Mesenchymal stem cell (in vitro differentiated cells and primary cell): Measurements from ENCODE around the gene TCHP.

Experiments
- DNase-seq: peaks from one replicate; pipeline ENCODE4 v3.0.0-alpha.2; 2013
- H2AFZ ChIP-seq: one replicate; pipeline ENCODE4 v1.6.1; 2013; ENCODE audit warnings: low read depth, mild to moderate bottlenecking, control low read depth, inconsistent platforms, low read length, moderate library complexity
- H2AK5ac ChIP-seq: 2 replicates; pipeline ENCODE4 v1.6.1; 2013; ENCODE audit warnings: low read length, moderate library complexity, mild to moderate bottlenecking, inconsistent platforms; ENCODE audit not compliant: severe bottlenecking
- H2BK120ac ChIP-seq: one replicate; pipeline ENCODE4 v1.6.1; 2013; ENCODE audit warnings: low read depth, mild to moderate bottlenecking, inconsistent platforms, low read length, moderate library complexity
- H2BK12ac ChIP-seq, 2 experiments: one replicate each; pipeline ENCODE4 v1.6.1; 2013; ENCODE audit warnings: inconsistent platforms in 2 of 2, low read length in 2 of 2, mild to moderate bottlenecking in 2 of 2, moderate library complexity in 2 of 2, control low read depth in 1 of 2
- H2BK15ac ChIP-seq: one replicate; pipeline ENCODE4 v1.6.1; 2013; ENCODE audit warnings: mild to moderate bottlenecking, low read depth, inconsistent platforms; ENCODE audit not compliant: poor library complexity, severe bottlenecking
- H2BK5ac ChIP-seq: 2 replicates; pipeline ENCODE4 v1.6.1; 2013; ENCODE audit warnings: low read depth, mild to moderate bottlenecking, low read length, control low read depth, inconsistent platforms; ENCODE audit not compliant: poor library complexity, severe bottlenecking
- H3K14ac ChIP-seq, 2 experiments: one replicate each; pipeline ENCODE4 v1.6.1; 2013; ENCODE audit warnings: inconsistent platforms in 2 of 2, low read length in 2 of 2, control low read depth in 1 of 2, mild to moderate bottlenecking in 1 of 2, moderate library complexity in 1 of 2
- H3K18ac ChIP-seq, 2 experiments: one replicate each; pipeline ENCODE4 v1.6.1; 2013; ENCODE audit warnings: inconsistent platforms in 2 of 2, low read length in 2 of 2, control low read depth in 1 of 2, low read depth in 1 of 2, mild to moderate bottlenecking in 1 of 2
- H3K23ac ChIP-seq, 2 experiments: one replicate each; pipeline ENCODE4 v1.6.1; 2013; ENCODE audit warnings: inconsistent platforms in 2 of 2, low read length in 2 of 2, mild to moderate bottlenecking in 2 of 2, moderate library complexity in 2 of 2, control low read depth in 1 of 2
- H3K27ac ChIP-seq: 2 replicates; pipeline ENCODE4 v1.5.1; 2013; ENCODE audit warnings: mild to moderate bottlenecking, moderate library complexity, low read length, control low read depth, inconsistent platforms; ENCODE audit not compliant: poor library complexity, severe bottlenecking
- H3K27me3 ChIP-seq, 2 experiments: 2 replicates each; pipeline versions ENCODE4 v1.6.1 to v1.7.0; 2013; ENCODE audit warnings: low read length in 2 of 2, mild to moderate bottlenecking in 2 of 2, moderate library complexity in 2 of 2, control low read depth in 1 of 2, inconsistent platforms in 1 of 2; ENCODE audit not compliant: control insufficient read depth in 1 of 2, insufficient read depth in 1 of 2
- H3K36me3 ChIP-seq, 2 experiments: 2 replicates each; pipeline versions ENCODE4 v1.6.1 to v1.7.0; 2013; ENCODE audit warnings: low read length in 2 of 2, control low read depth in 1 of 2, inconsistent platforms in 1 of 2, low read depth in 1 of 2, mild to moderate bottlenecking in 1 of 2; ENCODE audit not compliant: insufficient read depth in 2 of 2, control insufficient read depth in 1 of 2
- H3K4ac ChIP-seq, 2 experiments: one replicate each; pipeline ENCODE4 v1.6.1; 2013; ENCODE audit warnings: inconsistent platforms in 2 of 2, low read length in 2 of 2, mild to moderate bottlenecking in 2 of 2, moderate library complexity in 2 of 2, control low read depth in 1 of 2, low read depth in 1 of 2
- H3K4me1 ChIP-seq: 2 replicates; pipeline ENCODE4 v1.6.1; 2013; ENCODE audit warnings: low read depth, low read length, control low read depth; ENCODE audit not compliant: control insufficient read depth, insufficient read depth
- H3K4me2 ChIP-seq: 2 replicates; pipeline ENCODE4 v1.6.1; 2013; ENCODE audit warnings: low read length, mild to moderate bottlenecking, inconsistent platforms; ENCODE audit not compliant: poor library complexity, severe bottlenecking
- H3K4me3 ChIP-seq, 2 experiments: 2 replicates each; pipeline versions ENCODE4 v1.5.1 to v1.7.0; 2013; ENCODE audit warnings: low read length in 2 of 2, mild to moderate bottlenecking in 2 of 2, control low read depth in 1 of 2, low read depth in 1 of 2; ENCODE audit not compliant: insufficient read depth in 1 of 2
- H3K79me1 ChIP-seq: replicated peaks from 2 replicates; pipeline ENCODE4 v1.6.1; 2013; ENCODE audit warnings: mild to moderate bottlenecking, control low read depth, low read length, inconsistent platforms; ENCODE audit not compliant: poor library complexity, severe bottlenecking
- H3K9ac ChIP-seq: 2 replicates; pipeline ENCODE4 v1.7.0; 2013; ENCODE audit warnings: mild to moderate bottlenecking, low read length, moderate library complexity
- H3K9me3 ChIP-seq: 2 replicates; pipeline ENCODE4 v1.7.0; 2013; ENCODE audit warnings: mild to moderate bottlenecking, low read length; ENCODE audit not compliant: control insufficient read depth
- H4K8ac ChIP-seq: one replicate; pipeline ENCODE4 v1.6.1; 2013; ENCODE audit warnings: inconsistent platforms, mild to moderate bottlenecking, low read length, moderate library complexity
- H4K91ac ChIP-seq: one replicate; pipeline ENCODE4 v1.6.1; 2013; ENCODE audit warnings: mild to moderate bottlenecking, low read length, inconsistent platforms
- whole genome bisulfite sequencing: methylation state at CpG from one replicate; pipeline ENCODE4 v1.1.7; 2013; ENCODE audit warnings: mixed read lengths; 5-methylcytosine and 5-hydroxymethylcytosine counted together

TCHP gene

GRCh38 chr12:109877504-109878246 lies 22.4 kb upstream of the TCHP start:
- Histone ChIP-seq H3K36me3 (no peaks in the 10 kb centered on the region), H3K14ac (no peak overlapping the region), H3K27me3 (no peaks in the 10 kb centered on the region), H4K91ac (no peak overlapping the region), H3K4ac (no peak overlapping the region), H2BK15ac (no peak overlapping the region), H3K18ac (no peak overlapping the region), H2BK12ac (no peak overlapping the region), H2BK120ac (no peak overlapping the region), H3K9me3 (no peaks in the 10 kb centered on the region), H2BK5ac (no peak overlapping the region), H3K27ac (no peak overlapping the region), H3K23ac (no peak overlapping the region), H3K9ac (peak overlapping the region; percentile 95), H3K79me1 (peaks cover 44% of the 10 kb centered on the region), H3K4me3 (peak overlapping the region in 1 of 2 experiments; percentile 97), H2AFZ (no peak overlapping the region), H2AK5ac (no peak overlapping the region), H4K8ac (no peak overlapping the region), H3K4me2 (no peak overlapping the region), H3K4me1 (peaks cover 14% of the 10 kb centered on the region)
- DNase-seq, result no peak
- 75% methylated on average over 10 of the region's 10 CpGs for WGBS

GRCh38 chr12:109878247-109878625 lies 21.8 kb upstream of the TCHP start:
- Histone ChIP-seq H3K14ac (no peak overlapping the region), H2AFZ (no peak overlapping the region), H3K27ac (no peak overlapping the region), H3K4me2 (no peak overlapping the region), H3K9ac (peak overlapping the region; percentile 95), H3K36me3 (no peaks in the 10 kb centered on the region), H3K79me1 (peaks cover 44% of the 10 kb centered on the region), H3K27me3 (no peaks in the 10 kb centered on the region), H2AK5ac (no peak overlapping the region), H3K18ac (no peak overlapping the region), H2BK12ac (no peak overlapping the region), H3K4ac (no peak overlapping the region), H3K9me3 (no peaks in the 10 kb centered on the region), H4K8ac (no peak overlapping the region), H2BK120ac (no peak overlapping the region), H2BK15ac (no peak overlapping the region), H2BK5ac (no peak overlapping the region), H3K4me1 (peaks cover 14% of the 10 kb centered on the region), H3K23ac (no peak overlapping the region), H3K4me3 (peak overlapping the region in 1 of 2 experiments; percentile 97), H4K91ac (no peak overlapping the region)
- DNase-seq, result no peak
- 91% methylated on average over 3 of the region's 3 CpGs for WGBS

GRCh38 chr12:109878749-109879148 lies 21.3 kb upstream of the TCHP start:
- Histone ChIP-seq H3K27me3 (no peaks in the 10 kb centered on the region), H3K9ac (peak overlapping the region; percentile 95), H3K14ac (no peak overlapping the region), H3K18ac (no peak overlapping the region), H3K4me2 (peak overlapping the region; percentile 75), H3K23ac (peak overlapping the region in 1 of 2 experiments; percentile 56), H4K91ac (no peak overlapping the region), H2AK5ac (peak overlapping the region; percentile 67), H2AFZ (no peak overlapping the region), H2BK120ac (no peak overlapping the region), H2BK15ac (no peak overlapping the region), H2BK5ac (no peak overlapping the region), H3K4me1 (peaks cover 14% of the 10 kb centered on the region), H2BK12ac (peak overlapping the region in 1 of 2 experiments; percentile 5), H3K27ac (no peak overlapping the region), H3K79me1 (peaks cover 42% of the 10 kb centered on the region), H3K4ac (peak overlapping the region in 1 of 2 experiments; percentile 63), H3K4me3 (peak overlapping the region in 1 of 2 experiments; percentile 97), H3K36me3 (no peaks in the 10 kb centered on the region), H3K9me3 (no peaks in the 10 kb centered on the region), H4K8ac (peak overlapping the region; percentile 42)
- DNase-seq, result no peak
- 71% methylated on average over 7 of the region's 7 CpGs for WGBS

- Histone ChIP-seq H2AFZ (peak overlapping the region; percentile 91), H3K18ac (peak overlapping the region; percentile 58 to 87), H3K79me1 (peaks cover 36% of the 10 kb centered on the region), H2BK12ac (peak overlapping the region in 1 of 2 experiments; percentile 14), H3K4me1 (peaks cover 14% of the 10 kb centered on the region), H3K4ac (peak overlapping the region; percentile 22 to 81), H3K9ac (peak overlapping the region; percentile 95), H4K8ac (peak overlapping the region; percentile 89), H3K23ac (peak overlapping the region in 1 of 2 experiments; percentile 98), H4K91ac (no peak overlapping the region), H3K27me3 (no peaks in the 10 kb centered on the region), H2BK5ac (no peak overlapping the region), H3K9me3 (no peaks in the 10 kb centered on the region), H3K36me3 (no peaks in the 10 kb centered on the region), H2AK5ac (peak overlapping the region; percentile 53), H3K4me3 (peak overlapping the region; percentile 90 to 97), H2BK15ac (peak overlapping the region; percentile 91), H3K14ac (peak overlapping the region in 1 of 2 experiments; percentile 94), H2BK120ac (no peak overlapping the region), H3K4me2 (peak overlapping the region; percentile 75), H3K27ac (no peak overlapping the region)
- 14% methylated on average over 10 of the region's 13 CpGs for WGBS
- DNase-seq, result peak; percentile 48
Measured at GRCh38 chr12:109879351-109880042, 20.6 kb upstream of the TCHP start.
